Mesothelial cell of epicardium (in vitro differentiated cells): Measurements from ENCODE around the gene TEDDM1. TPM values are rescaled to one million over a fixed set of nuclear protein-coding genes. Genes with fewer than 3 reads are reported as not detected.

ENCODE experiments used
- DNase-seq, 2 experiments: peaks; one replicate each; pipeline ENCODE4 v3.0.0; 2021; ENCODE audit warnings: low spot score in 2 of 2; ENCODE audit not compliant: unreplicated experiment in 2 of 2
- H3K27ac Mint-ChIP-seq: 2 replicates; pipeline ENCODE4 v1.8.0; 2021; ENCODE audit warnings: mixed read lengths
- H3K27me3 Mint-ChIP-seq: 2 replicates; pipeline ENCODE4 v1.8.0; 2021; ENCODE audit warnings: low read depth, mixed read lengths
- H3K36me3 Mint-ChIP-seq: 2 replicates; pipeline ENCODE4 v1.8.0; 2021; ENCODE audit warnings: mixed read lengths
- H3K4me1 Mint-ChIP-seq: 2 replicates; pipeline ENCODE4 v1.8.0; 2021; ENCODE audit warnings: mixed read lengths
- H3K4me3 Mint-ChIP-seq: 2 replicates; pipeline ENCODE4 v1.8.0; 2021; ENCODE audit warnings: mild to moderate bottlenecking, moderate library complexity, mixed read lengths
- H3K9me3 Mint-ChIP-seq: 2 replicates; pipeline ENCODE4 v1.8.0; 2021; ENCODE audit warnings: mixed read lengths
- CTCF ChIP-seq: fragments of 200-600 bp; sonication (generic); IDR thresholded peaks from one replicate; pipeline ENCODE4 v1.5.0; 2021; ENCODE audit warnings: antibody characterized with exemption; ENCODE audit not compliant: unreplicated experiment
- total RNA-seq: library from RNA; stranded (reverse); gene quantifications from 3 replicates; pipeline ENCODE4 v1.2.1, GENCODE V29; 2021

Gene TEDDM1
- total RNA-seq, 1 donor from 2014 or later = not detected

- Mint-ChIP-seq H3K36me3 (peaks cover 30% of the 10 kb centered on the region), H3K9me3 (no peaks in the 10 kb centered on the region), H3K4me1 (peaks cover 34% of the 10 kb centered on the region), H3K4me3 (peak overlapping the region; percentile 94), H3K27me3 (no peaks in the 10 kb centered on the region), H3K27ac (peak overlapping the region; percentile 84)
- DNase-seq = no peak
- TF ChIP-seq CTCF = no peak
Measured at GRCh38 chr1:182389619-182390047, 10.8 kb downstream of the TEDDM1 start.

- Mint-ChIP-seq H3K4me3 (peak overlapping the region; percentile 94), H3K36me3 (peaks cover 39% of the 10 kb centered on the region)
- no peak for TF ChIP-seq CTCF
Measured at GRCh38 chr1:182388392-182389134, 11.9 kb downstream of the TEDDM1 start.

GRCh38 chr1:182387566-182387965, 12.9 kb downstream of the TEDDM1 start:
- no peak for TF ChIP-seq CTCF
- Mint-ChIP-seq H3K27me3 (no peaks in the 10 kb centered on the region), H3K27ac (no peak overlapping the region), H3K4me3 (no peak overlapping the region), H3K4me1 (peaks cover 23% of the 10 kb centered on the region), H3K9me3 (no peaks in the 10 kb centered on the region), H3K36me3 (peaks cover 46% of the 10 kb centered on the region)
- DNase-seq = no peak

More at GRCh38 chr1:182388392-182389134, 11.9 kb downstream of the TEDDM1 start:
- DNase-seq = no peak
- Mint-ChIP-seq H3K4me1 (peaks cover 27% of the 10 kb centered on the region), H3K9me3 (no peaks in the 10 kb centered on the region), H3K27me3 (no peaks in the 10 kb centered on the region), H3K27ac (no peak overlapping the region)

- no peak for DNase-seq
- no peaks in the 10 kb centered on the region for H3K9me3 Mint-ChIP-seq
- no peaks in the 10 kb centered on the region for H3K27me3 Mint-ChIP-seq
- H3K36me3 Mint-ChIP-seq = peaks cover 52% of the 10 kb centered on the region
- TF ChIP-seq CTCF = no peak
- no peak overlapping the region for H3K27ac Mint-ChIP-seq
- peaks cover 20% of the 10 kb centered on the region for H3K4me1 Mint-ChIP-seq
- no peak overlapping the region for H3K4me3 Mint-ChIP-seq
Measured at GRCh38 chr1:182386980-182387379, 13.5 kb downstream of the TEDDM1 start.

GRCh38 chr1:182385885-182386853, 14.3 kb downstream of the TEDDM1 start:
- H3K36me3 Mint-ChIP-seq = peaks cover 58% of the 10 kb centered on the region
- H3K4me3 Mint-ChIP-seq = no peak overlapping the region

More at GRCh38 chr1:182385885-182386853, 14.3 kb downstream of the TEDDM1 start:
- H3K9me3 Mint-ChIP-seq = no peaks in the 10 kb centered on the region
- H3K27ac Mint-ChIP-seq = no peak overlapping the region
- no peaks in the 10 kb centered on the region for H3K27me3 Mint-ChIP-seq
- peaks cover 20% of the 10 kb centered on the region for H3K4me1 Mint-ChIP-seq
- TF ChIP-seq CTCF = no peak
- DNase-seq = no peak
